8988T (cell line): ENCODE data around the gene TRPT1.

ENCODE experiments used
- DNase-seq: peaks from one replicate; pipeline ENCODE4 v3.0.0; 2011

The TRPT1 gene

DNA sequence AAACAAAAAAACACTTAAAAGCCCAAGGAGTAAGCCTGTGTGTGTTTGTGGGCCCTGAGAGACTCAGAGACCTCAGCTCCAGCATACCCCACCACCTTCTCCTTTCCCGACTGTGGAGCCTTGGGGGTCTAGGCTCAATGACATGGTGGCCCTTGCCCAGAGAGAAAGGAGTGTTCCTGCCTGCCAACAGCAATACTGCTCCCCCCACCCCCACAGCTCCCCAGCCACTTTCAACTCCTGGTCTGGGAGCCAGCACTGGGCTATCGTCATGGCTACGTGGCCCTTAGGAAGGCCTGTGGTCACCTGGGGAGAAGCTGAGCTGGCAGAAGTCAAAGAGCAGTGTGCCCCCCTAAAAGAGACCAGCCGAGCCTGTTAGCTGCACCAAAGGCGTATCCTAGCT, 18.1 kb upstream of the TRPT1 start:
- no peak for DNase-seq

DNA sequence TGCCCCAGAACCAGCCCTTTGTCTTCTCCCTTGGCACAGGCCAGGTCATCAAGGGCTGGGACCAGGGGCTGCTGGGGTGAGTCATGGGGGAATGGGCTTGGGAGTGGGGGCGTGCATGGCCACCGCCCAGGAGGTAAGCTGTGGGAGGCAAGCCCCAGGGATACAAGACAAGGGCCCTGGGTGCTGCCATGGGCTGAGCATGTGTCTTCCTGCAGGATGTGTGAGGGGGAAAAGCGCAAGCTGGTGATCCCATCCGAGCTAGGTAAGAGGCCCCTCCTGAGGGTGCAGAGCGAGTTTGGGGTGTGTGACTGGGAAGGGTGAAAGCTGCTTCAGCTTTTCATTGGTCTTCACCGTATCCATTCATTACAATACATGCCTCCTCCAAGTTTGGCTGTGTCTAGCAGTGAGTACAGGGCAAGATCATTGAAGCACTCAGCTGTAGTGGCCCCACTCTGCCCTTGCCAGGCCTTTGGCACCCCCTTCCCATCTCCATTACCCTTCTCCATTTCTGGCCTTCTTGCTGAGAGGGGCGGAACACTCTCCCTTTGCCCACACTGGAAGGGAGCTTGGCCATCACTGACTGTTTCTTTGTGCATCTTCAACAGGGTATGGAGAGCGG, 17.4 kb upstream of the TRPT1 start:
- no peak for DNase-seq

DNA sequence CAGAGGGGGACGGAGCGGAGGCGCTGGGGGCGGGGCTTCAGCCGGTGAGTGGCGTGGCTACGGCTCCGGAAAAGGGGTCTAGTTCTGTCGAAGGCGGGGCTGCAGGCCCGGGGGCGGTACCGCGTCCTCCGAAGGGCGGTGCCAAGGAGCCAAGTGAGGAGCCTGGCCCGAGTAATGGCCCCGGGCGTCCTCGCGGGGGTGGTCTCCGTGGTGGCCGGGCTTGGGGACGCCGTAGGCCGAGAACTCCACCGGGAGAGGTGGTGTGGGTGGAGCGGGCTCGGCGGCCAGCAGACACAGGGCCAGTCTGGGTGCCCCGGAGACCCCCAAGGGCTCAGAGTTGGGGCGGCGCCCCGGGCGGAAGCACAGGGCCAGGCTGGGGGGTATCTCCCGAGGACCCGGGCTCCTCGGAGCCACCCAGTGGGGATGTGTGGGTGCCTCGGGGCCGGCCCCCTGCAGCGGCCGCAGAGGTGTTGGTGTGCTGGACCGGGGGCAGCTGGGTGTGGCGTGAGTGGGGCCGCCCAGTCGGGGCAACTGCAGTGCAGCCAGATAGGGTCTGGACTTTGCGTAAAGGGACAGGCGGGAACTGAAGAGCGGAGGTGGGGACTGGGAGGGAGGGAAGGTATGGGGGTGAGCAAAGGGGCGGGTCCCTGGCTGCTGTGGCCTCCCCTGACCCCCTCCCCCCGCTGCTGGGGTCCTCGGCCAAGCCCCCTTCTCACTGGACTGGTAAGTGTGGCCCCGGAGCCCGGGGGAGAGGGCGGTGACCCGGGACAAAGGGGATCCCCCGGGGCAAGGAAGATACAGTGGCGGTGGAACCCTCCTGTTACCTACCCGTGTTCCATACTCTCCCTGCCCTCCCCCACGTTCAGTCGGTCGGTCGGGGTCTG, 15.7 kb upstream of the TRPT1 start:
- DNase-seq = peak; percentile 97

DNA sequence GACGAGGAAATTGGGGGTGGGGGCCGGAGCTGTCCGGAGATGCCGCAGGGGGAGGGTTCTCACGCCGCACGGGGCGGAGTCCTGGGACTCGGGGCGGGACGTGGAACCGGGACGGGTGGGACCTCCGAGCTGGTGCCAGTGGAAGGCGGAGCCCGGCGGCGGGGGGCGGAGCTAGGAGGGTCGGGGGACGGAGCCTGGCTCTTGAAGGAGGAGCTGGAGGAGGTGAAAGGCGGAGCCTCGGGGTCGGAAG, 15.2 kb upstream of the TRPT1 start:
- no peak for DNase-seq

DNA sequence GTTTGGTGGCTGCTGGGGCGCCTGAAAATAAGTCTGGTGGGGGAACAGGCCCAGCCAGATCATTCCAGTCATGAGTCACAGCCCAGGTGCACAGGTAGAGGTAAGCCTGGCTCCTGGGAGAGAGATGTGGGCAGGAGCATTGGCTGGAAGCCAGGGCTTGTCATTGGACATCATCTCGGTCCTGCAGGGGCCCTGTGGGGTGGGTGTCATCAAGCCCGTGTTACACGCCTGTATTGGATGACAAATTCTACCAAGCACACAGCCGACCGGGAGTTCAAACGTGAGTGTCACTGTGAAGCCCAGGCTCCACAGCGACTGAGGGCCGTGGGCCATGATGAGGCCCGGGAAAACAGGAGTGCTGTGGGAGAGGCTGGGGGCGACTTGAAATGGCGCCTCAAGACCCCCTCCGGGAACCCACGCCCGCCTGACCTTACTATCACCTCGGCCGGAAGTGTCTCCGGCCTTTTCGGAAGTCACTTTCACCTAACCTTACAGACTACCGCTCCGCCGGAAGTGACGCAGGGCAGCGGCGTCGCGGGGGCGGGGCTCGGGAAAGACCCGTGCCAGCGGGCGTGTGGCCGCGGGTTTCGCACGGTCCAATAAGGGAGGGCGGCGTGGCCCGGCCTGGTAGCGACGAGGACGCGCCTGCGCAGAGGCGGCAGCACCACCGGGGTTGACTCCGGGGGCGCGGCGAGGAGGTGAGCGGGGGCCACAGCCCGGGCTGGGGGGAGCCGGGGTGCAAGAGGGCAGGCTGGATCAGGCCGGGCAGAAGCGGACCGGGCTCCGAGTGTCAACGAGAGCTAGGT, 14.7 kb upstream of the TRPT1 start, which contains the start of gene FKBP2:
FKBP2 (plus strand) TSS at position 661 of the 806 bp plus-strand sequence. CDS start 1,293 bp downstream, outside the sequence.
- DNase-seq = peak; percentile 100

DNA sequence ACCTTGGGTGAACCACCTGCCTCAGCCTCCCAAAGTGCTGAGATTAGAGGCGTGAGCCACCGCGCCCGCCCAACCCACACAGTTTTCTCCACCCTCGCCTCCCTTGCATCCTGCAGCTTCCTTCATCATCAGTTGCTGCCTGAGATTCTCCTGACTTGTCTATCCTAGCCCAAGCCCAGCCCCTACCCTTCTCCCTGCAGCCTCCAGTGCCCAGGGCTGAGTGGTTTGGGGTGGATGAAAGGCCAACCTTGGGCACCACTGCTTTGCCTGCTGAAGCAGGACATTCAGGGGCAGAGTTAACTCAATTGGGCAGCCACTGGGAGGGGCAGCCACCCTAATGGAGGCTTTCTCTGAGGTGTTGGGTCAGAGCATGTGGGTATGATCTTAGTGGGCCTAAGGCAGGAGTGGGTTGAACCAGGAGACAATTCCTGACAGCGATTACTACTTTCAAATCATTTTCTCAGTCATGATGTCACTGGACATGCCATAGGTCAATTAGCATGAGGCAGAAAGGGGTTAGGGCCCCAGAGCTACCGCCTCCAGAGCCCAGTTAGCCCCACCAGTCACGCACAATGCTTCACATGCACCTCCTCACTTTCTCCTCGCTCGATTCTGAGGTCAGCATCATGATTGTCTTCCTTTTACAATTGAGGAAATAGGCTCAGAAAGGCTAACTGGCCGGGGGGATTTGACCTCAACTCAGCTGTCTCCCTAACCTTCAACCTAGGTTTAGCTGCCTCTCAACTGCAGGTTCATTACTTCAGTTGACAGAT, 13.9 kb upstream of the TRPT1 start:
- no peak for DNase-seq

DNA sequence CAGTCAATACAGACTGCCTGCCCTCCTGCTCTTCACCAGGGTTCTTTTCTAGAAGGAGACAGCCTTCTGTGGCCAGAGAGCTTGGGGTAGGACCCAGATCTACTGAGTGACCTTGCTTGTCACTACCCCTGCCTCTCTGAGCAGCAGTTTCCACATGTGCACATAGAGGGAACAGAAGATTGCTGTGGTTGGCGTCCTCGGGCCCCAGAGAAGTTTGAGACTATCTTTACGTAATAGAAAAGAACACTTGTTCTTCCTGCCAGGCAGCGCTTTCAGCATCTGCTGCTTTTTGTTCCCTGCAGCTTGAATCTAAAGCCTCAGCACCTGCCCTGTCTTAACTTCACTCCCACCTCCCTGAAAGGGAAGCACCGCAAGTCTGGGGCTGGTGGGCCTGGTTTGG, 13.0 kb upstream of the TRPT1 start:
- DNase-seq = no peak

DNA sequence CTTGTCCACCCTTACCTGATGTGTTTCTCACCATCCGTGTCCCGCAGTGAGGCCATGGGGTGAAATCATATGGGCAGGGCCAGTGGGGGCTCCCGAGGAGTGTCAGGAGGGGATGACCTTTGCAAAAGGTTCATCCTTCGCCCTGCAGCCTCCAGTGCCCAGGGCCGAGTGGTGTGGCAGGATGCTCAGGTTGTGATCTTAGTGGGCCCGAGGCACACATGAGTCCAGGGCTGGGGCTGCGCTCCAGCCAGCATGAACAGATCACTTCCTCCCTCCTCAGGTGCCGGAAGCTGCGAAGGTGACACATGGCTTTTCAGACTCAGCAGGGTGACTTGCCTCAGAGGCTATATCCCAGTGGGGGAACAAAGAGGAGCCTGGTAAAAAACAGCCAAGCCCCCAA, 12.1 kb upstream of the TRPT1 start:
- DNase-seq = no peak

DNA sequence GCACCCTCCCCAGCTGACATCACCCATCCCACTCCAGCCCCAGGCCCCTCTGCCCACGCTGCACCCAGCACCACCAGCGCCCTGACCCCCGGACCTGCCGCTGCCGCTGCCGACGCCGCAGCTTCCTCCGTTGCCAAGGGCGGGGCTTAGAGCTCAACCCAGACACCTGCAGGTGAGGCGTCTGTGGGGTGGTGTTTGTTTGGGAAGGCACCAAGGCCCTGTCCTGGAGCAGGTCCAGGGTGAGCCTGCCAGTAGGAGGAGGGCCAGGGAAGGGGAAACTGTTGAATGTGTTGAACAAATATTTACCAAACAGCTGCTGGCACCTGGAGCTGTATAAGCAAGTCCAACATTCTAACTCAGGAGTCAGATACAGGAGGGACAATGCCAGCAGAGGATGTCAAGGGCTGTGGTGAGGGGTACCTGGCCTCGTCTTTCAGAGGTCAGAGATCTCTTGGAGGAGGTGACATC, 11.5 kb upstream of the TRPT1 start:
- no peak for DNase-seq

DNA sequence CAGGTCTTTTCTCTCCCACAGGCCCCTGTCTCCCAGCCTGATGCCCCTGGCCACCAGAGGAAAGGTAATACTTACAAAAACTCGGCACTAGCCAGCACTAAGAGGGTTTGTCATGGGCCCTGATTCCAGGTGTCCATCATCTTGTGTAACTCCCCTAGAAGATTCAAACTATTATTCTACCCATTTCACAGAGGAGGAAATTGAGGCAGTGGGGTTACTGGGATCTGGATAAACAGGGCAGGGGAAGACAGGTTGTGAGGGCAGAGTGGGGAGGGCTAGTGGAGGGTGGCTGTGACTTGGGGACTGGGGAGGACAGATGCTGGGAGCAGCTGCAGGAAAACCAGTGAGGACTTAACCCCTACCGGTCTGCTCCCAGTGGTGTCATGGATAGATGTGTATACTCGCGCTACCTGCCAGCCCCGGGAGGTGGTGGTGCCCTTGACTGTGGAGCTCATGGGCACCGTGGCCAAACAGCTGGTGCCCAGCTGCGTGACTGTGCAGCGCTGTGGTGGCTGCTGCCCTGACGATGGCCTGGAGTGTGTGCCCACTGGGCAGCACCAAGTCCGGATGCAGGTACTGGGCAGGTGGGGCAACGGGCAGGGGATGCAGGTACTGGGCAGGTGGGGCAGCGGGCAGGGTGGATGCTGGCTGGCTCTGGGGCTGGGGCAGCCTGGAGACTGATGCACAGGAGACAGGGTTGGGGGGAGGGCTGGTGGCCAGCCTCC, 9.6 kb upstream of the TRPT1 start:
- DNase-seq = no peak

DNA sequence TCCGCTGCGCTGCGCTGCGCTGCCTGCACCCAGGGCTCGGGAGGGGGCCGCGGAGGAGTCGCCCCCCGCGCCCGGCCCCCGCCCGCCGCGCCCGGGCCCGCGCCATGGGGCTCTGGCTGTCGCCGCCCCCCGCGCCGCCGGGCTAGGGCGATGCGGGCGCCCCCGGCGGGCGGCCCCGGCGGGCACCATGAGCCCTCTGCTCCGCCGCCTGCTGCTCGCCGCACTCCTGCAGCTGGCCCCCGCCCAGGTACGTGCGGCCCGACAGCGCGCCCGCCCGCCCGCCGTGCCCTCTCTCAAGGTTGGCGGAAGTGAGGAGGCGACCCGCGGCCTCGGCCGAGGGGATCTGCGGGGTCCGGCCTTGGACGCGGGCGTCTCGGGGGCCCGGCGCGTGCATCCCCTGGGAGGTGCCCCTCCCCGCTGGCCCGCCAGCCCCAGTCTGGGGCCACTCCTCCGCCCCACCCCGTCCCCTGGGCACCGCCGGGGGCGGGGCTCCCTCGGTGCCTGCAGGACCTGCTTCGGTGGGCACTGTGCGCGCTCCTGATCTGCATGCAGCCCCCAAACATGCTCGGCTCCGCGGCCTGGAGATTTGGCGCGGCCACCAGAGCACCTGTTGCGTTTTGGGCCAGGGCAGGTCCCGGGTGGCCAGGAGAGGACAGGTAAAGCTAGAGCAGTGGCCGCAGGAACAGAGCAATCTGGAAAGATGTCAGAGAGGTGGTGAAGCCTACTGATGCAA, 8.8 kb upstream of the TRPT1 start:
- peak; percentile 91 for DNase-seq

DNA sequence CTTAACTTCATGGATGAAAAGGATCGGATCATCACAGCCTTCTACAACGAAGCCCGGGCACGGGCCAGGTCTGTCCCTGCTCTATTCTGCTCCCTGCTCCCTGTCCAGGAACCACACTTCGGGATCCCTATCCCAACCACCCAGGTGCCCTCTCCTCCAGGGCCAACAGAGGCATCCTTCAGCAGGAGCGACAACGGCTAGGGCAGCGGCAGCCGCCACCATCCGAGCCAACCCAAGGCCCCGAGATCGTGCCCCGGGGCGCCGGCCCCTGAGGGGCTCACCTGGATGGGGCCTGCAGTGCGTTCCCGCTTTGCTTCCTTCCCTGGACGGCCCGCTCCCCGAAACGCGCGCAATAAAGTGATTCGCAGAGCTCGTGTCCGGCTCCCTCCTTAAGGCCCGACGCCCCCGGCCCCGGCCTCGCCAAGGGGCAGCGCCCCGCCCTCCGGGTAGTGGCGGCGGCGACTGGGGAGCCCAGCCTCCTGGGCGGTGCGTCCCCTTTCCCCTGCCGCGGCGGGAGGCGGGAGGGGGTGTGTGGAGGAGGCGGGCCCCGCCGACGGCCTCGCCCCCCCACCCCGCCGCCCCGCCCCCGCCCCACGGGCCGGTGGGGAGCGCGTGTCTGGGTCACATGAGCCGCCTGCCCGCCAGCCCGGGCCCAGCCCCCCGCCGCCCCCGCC, 8.1 kb upstream of the TRPT1 start, which contains the start of gene VEGFB:
VEGFB (plus strand) TSS at position 672 of the 674 bp plus-strand sequence. CDS start 250 bp downstream, outside the sequence.
- peak; percentile 86 for DNase-seq

DNA sequence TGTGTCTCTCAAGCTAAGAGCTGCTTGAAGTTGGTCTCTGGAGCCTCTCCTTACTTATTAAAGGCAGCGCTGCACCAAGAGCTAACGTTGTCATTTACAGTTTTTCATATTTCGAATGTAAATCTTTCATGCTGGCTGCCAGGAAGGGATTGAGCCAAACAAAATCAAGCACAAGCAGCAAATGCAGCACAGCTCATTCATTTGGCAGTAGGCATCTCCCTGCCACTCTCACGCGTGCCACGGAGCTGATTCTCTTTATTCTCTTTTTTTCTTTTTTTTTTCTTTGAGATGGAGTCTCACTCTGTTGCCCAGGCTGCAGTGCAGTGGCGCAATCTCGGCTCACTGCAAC, 7.0 kb upstream of the TRPT1 start:
- no peak for DNase-seq

DNA sequence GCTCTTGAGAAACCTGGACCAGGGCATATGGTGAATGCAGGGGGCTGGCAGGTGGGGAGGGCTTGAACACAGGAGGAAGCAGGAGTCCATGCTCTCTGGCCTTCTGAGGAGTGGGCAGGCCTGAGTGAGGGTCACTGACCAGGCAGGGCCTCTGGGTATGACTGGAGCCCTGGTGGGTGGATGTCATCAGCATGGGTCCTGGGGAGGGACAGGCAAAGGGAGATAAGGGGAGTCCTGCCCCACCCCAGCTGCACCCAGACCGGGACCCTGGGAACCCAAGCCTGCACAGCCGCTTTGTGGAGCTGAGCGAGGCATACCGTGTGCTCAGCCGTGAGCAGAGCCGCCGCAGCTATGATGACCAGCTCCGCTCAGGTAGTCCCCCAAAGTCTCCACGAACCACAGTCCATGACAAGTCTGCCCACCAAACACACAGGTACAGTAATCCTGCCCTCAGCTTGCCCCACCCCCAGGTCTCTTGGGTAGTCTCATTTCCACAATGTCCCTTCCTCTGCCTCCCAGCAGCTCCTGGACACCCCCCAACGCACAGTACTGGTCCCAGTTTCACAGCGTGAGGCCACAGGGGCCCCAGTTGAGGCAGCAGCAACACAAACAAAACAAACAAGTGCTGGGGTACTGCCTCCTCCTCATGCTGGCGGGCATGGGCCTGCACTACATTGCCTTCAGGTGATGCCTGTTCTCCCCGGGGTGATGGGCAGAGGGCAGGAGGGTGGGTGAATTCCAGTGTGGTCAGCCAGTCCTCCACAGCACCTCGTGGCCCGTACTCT, 6.4 kb upstream of the TRPT1 start:
- DNase-seq = no peak

DNA sequence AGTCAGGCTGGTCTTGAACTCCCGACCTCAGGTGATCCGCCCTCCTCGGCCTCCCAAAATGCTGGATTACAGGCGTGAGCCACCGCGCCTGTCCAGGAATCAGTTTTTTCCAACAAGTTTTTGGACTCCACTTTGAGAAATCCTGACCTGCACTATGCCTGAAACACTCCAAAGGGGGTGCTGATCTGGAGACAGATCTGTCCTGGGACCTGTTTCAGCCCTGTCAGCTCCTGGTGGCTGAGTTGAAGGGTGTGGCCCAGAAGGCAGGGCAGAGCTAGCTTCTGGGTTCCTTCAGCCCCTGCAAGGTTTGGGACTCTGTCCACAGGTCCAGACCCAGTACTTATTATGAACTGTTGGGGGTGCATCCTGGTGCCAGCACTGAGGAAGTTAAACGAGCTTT, 5.6 kb upstream of the TRPT1 start:
- no peak for DNase-seq

DNA sequence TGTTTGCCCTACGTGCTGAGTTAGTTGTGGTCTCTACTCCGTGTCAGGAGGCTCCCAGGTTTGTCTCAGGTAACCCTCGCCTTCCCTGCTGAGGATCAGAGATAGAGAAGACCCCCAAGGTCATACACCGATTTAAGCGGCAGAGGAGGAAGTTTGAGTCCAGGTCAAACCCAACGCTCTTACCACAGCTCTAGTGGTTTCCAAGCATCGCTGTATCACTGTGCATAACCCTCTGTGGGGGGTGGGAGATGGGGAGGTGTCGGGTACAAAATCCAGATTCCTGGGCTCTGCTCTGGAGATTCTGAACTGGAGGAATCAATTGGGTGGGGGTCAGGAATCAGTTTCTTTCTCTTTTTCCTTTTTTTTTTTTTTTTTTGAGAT, 5.0 kb upstream of the TRPT1 start:
- DNase-seq = no peak

DNA sequence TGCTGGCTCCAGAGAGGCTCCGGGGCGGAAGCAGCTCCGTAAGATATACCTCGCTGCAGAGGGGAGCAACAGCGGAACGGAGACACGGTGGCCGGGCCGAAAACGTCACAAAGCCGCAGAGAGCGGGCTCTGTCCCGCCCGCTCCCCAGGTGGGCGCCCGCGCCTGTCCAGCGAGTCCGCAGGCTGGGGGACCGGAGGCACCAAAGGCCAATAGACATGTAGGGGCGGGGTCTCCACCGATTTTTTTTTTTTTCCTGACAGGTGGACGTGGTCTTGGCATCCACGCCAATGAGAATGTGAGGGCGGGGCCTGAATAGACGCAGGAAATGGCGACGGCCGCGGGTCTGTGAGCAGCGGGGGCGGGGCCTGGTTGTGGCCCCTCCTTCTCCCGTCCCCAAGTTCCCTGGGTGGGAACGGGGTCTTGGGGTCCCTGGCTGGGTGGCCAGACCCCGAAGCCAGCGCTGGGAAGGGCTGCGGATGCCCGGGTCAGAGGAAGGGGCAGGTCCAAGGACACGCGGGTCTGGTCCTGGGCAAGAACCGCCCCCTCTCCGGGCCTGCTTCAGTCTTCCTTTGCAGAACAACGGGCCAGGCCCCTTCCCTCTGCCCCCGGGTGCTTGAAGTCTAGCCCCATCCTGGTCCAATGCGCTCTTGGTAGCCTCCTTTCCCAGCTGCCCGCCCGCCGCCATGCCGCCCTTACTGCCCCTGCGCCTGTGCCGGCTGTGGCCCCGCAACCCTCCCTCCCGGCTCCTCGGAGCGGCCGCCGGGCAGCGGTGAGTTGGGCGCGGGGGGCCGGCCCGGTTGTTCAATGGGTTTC, 4.4 kb upstream of the TRPT1 start, which contains the start of gene DNAJC4:
DNAJC4 (plus strand) TSS at position 378 of the 814 bp plus-strand sequence; CDS start at position 685, 307 bp downstream.
- DNase-seq = peak; percentile 89

DNA sequence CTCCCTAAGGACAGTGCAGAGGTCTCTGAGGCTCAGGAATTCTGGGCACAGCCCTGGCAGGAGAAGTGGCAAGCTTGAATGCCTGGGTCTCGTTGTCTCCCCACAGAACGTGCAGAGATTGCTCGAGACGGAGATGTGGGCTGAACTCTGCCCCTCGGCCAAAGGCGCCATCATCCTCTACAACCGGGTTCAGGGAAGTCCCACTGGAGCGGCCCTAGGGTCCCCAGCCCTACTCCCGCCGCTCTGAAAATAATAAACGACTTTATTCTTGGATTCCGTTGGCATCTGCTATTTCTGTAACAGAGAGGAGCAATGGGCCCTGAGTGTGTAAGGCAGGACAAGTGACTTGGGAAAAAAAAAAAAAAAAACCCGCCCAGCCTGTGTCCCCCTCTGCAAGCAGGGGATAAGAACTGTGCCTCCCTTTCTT, 3.8 kb upstream of the TRPT1 start:
- no peak for DNase-seq
